Activated naive CD8-positive, alpha-beta T cell treated with anti-CD3 and anti-CD28 coated beads for 36 hours (primary cell): ENCODE results near the gene ATP10A. TPM values are rescaled to one million over a fixed set of nuclear protein-coding genes. Genes with fewer than 3 reads are reported as not detected.

Experiments used
- DNase-seq: peaks from one replicate; pipeline ENCODE4 v3.0.0; 2021
- H3K27ac Mint-ChIP-seq: one replicate; pipeline ENCODE4 v1.8.0; 2022; ENCODE audit warnings: mild to moderate bottlenecking, moderate library complexity, mixed read lengths
- H3K27me3 Mint-ChIP-seq: one replicate; pipeline ENCODE4 v1.8.0; 2022; ENCODE audit warnings: mild to moderate bottlenecking, mixed read lengths
- H3K36me3 Mint-ChIP-seq: one replicate; pipeline ENCODE4 v1.8.0; 2021; ENCODE audit warnings: mild to moderate bottlenecking, mixed read lengths
- H3K4me1 Mint-ChIP-seq: one replicate; pipeline ENCODE4 v1.8.0; 2021; ENCODE audit warnings: mixed read lengths
- H3K4me3 Mint-ChIP-seq: one replicate; pipeline ENCODE4 v1.8.0; 2022; ENCODE audit warnings: mild to moderate bottlenecking, moderate library complexity, mixed read lengths
- H3K9me3 Mint-ChIP-seq: one replicate; pipeline ENCODE4 v1.8.0; 2022; ENCODE audit warnings: mixed read lengths
- total RNA-seq, 2 experiments: library from RNA; stranded (reverse); gene quantifications; one replicate each; pipeline ENCODE4 v1.2.3, GENCODE V29; 2021

ATP10A gene
- total RNA-seq, 2 experiments from 2014 or later, result 23.9 to 26.8 TPM

- Mint-ChIP-seq H3K4me1 (no peaks in the 10 kb centered on the region), H3K36me3 (peaks cover 7% of the 10 kb centered on the region), H3K9me3 (no peaks in the 10 kb centered on the region), H3K4me3 (no peak overlapping the region), H3K27ac (no peak overlapping the region), H3K27me3 (no peaks in the 10 kb centered on the region)
- DNase-seq, result no peak
These were observed 129.9 kb downstream of the ATP10A start for GRCh38 chr15:25733036-25733855.

GRCh38 chr15:25732191-25732590, 130.9 kb downstream of the ATP10A start:
- peaks cover 7% of the 10 kb centered on the region for H3K36me3 Mint-ChIP-seq
- no peaks in the 10 kb centered on the region for H3K9me3 Mint-ChIP-seq
- DNase-seq, result no peak
- peak overlapping the region; percentile 25 for H3K27ac Mint-ChIP-seq
- no peaks in the 10 kb centered on the region for H3K4me1 Mint-ChIP-seq
- H3K4me3 Mint-ChIP-seq, result no peak overlapping the region
- H3K27me3 Mint-ChIP-seq, result no peaks in the 10 kb centered on the region

- Mint-ChIP-seq H3K9me3 (no peaks in the 10 kb centered on the region), H3K36me3 (peaks cover 6% of the 10 kb centered on the region), H3K27me3 (no peaks in the 10 kb centered on the region), H3K4me3 (no peak overlapping the region), H3K4me1 (no peaks in the 10 kb centered on the region), H3K27ac (no peak overlapping the region)
- no peak for DNase-seq
These were observed 131.7 kb downstream of the ATP10A start for GRCh38 chr15:25731411-25731810.

GRCh38 chr15:25730918-25731317, 132.2 kb downstream of the ATP10A start:
- Mint-ChIP-seq H3K36me3 (peaks cover 6% of the 10 kb centered on the region), H3K27me3 (no peaks in the 10 kb centered on the region), H3K4me1 (no peaks in the 10 kb centered on the region), H3K9me3 (no peaks in the 10 kb centered on the region), H3K27ac (no peak overlapping the region), H3K4me3 (no peak overlapping the region)
- no peak for DNase-seq

GRCh38 chr15:25728816-25729215, 134.3 kb downstream of the ATP10A start:
- Mint-ChIP-seq H3K27ac (no peak overlapping the region), H3K27me3 (no peaks in the 10 kb centered on the region), H3K9me3 (no peaks in the 10 kb centered on the region), H3K4me3 (no peak overlapping the region), H3K36me3 (peaks cover 8% of the 10 kb centered on the region), H3K4me1 (no peaks in the 10 kb centered on the region)
- DNase-seq, result no peak

- H3K4me3 Mint-ChIP-seq, result no peak overlapping the region
- H3K27ac Mint-ChIP-seq, result no peak overlapping the region
- no peaks in the 10 kb centered on the region for H3K27me3 Mint-ChIP-seq
- H3K9me3 Mint-ChIP-seq, result no peaks in the 10 kb centered on the region
- H3K4me1 Mint-ChIP-seq, result no peaks in the 10 kb centered on the region
- H3K36me3 Mint-ChIP-seq, result peaks cover 8% of the 10 kb centered on the region
- no peak for DNase-seq
These were observed 135.1 kb downstream of the ATP10A start for GRCh38 chr15:25727867-25728600.

GRCh38 chr15:25727116-25727515, 136.0 kb downstream of the ATP10A start:
- no peak for DNase-seq
- Mint-ChIP-seq H3K4me3 (no peak overlapping the region), H3K36me3 (peaks cover 5% of the 10 kb centered on the region), H3K4me1 (no peaks in the 10 kb centered on the region), H3K27me3 (no peaks in the 10 kb centered on the region), H3K27ac (no peak overlapping the region), H3K9me3 (no peaks in the 10 kb centered on the region)

GRCh38 chr15:25725758-25726157, 137.4 kb downstream of the ATP10A start:
- peaks cover 6% of the 10 kb centered on the region for H3K36me3 Mint-ChIP-seq
- no peaks in the 10 kb centered on the region for H3K4me1 Mint-ChIP-seq
- H3K27ac Mint-ChIP-seq, result no peak overlapping the region
- no peak for DNase-seq
- no peaks in the 10 kb centered on the region for H3K9me3 Mint-ChIP-seq
- no peak overlapping the region for H3K4me3 Mint-ChIP-seq
- H3K27me3 Mint-ChIP-seq, result no peaks in the 10 kb centered on the region

GRCh38 chr15:25724899-25725298, 138.2 kb downstream of the ATP10A start:
- H3K27me3 Mint-ChIP-seq, result no peaks in the 10 kb centered on the region
- no peak overlapping the region for H3K27ac Mint-ChIP-seq
- DNase-seq, result no peak
- H3K4me1 Mint-ChIP-seq, result no peaks in the 10 kb centered on the region
- H3K4me3 Mint-ChIP-seq, result no peak overlapping the region
- peaks cover 4% of the 10 kb centered on the region for H3K36me3 Mint-ChIP-seq
- no peaks in the 10 kb centered on the region for H3K9me3 Mint-ChIP-seq

GRCh38 chr15:25721605-25721955, 141.5 kb downstream of the ATP10A start:
- DNase-seq, result no peak
- no peaks in the 10 kb centered on the region for H3K4me1 Mint-ChIP-seq
- H3K27ac Mint-ChIP-seq, result no peak overlapping the region
- peaks cover 4% of the 10 kb centered on the region for H3K36me3 Mint-ChIP-seq
- H3K4me3 Mint-ChIP-seq, result no peak overlapping the region
- no peaks in the 10 kb centered on the region for H3K9me3 Mint-ChIP-seq
- H3K27me3 Mint-ChIP-seq, result no peaks in the 10 kb centered on the region

GRCh38 chr15:25719101-25719985, 143.8 kb downstream of the ATP10A start:
- Mint-ChIP-seq H3K4me3 (no peak overlapping the region), H3K9me3 (no peaks in the 10 kb centered on the region), H3K27ac (no peak overlapping the region), H3K27me3 (no peaks in the 10 kb centered on the region), H3K36me3 (peaks cover 2% of the 10 kb centered on the region), H3K4me1 (no peaks in the 10 kb centered on the region)
- DNase-seq, result no peak

- H3K9me3 Mint-ChIP-seq, result no peaks in the 10 kb centered on the region
- no peak overlapping the region for H3K4me3 Mint-ChIP-seq
- no peak for DNase-seq
- peaks cover 2% of the 10 kb centered on the region for H3K36me3 Mint-ChIP-seq
- no peaks in the 10 kb centered on the region for H3K4me1 Mint-ChIP-seq
- no peaks in the 10 kb centered on the region for H3K27me3 Mint-ChIP-seq
- H3K27ac Mint-ChIP-seq, result no peak overlapping the region
These were observed 144.5 kb downstream of the ATP10A start for GRCh38 chr15:25718597-25718996.

GRCh38 chr15:25718169-25718536, 145.0 kb downstream of the ATP10A start:
- H3K27ac Mint-ChIP-seq, result no peak overlapping the region
- H3K4me3 Mint-ChIP-seq, result no peak overlapping the region
- no peaks in the 10 kb centered on the region for H3K9me3 Mint-ChIP-seq
- peaks cover 2% of the 10 kb centered on the region for H3K36me3 Mint-ChIP-seq
- no peaks in the 10 kb centered on the region for H3K4me1 Mint-ChIP-seq
- H3K27me3 Mint-ChIP-seq, result no peaks in the 10 kb centered on the region
- DNase-seq, result no peak

- no peak overlapping the region for H3K27ac Mint-ChIP-seq
These were observed 145.5 kb downstream of the ATP10A start for GRCh38 chr15:25717457-25718168.

GRCh38 chr15:25717127-25717456, 146.0 kb downstream of the ATP10A start:
- H3K4me1 Mint-ChIP-seq, result no peaks in the 10 kb centered on the region
- no peak overlapping the region for H3K4me3 Mint-ChIP-seq
- no peak for DNase-seq
- peaks cover 2% of the 10 kb centered on the region for H3K36me3 Mint-ChIP-seq
- no peak overlapping the region for H3K27ac Mint-ChIP-seq
- no peaks in the 10 kb centered on the region for H3K9me3 Mint-ChIP-seq
- no peaks in the 10 kb centered on the region for H3K27me3 Mint-ChIP-seq

More at GRCh38 chr15:25717457-25718168, 145.5 kb downstream of the ATP10A start:
- no peaks in the 10 kb centered on the region for H3K9me3 Mint-ChIP-seq
- peaks cover 2% of the 10 kb centered on the region for H3K36me3 Mint-ChIP-seq
- DNase-seq, result no peak
- H3K4me1 Mint-ChIP-seq, result no peaks in the 10 kb centered on the region
- H3K27me3 Mint-ChIP-seq, result no peaks in the 10 kb centered on the region
- no peak overlapping the region for H3K4me3 Mint-ChIP-seq
